Glutamatergic neuron (in vitro differentiated cells): ENCODE results near the gene GALNT2. TPM values are rescaled to one million over a fixed set of nuclear protein-coding genes. Genes with fewer than 3 reads are reported as not detected.

Experiments used
- DNase-seq: peaks from one replicate; pipeline ENCODE4 v3.0.0; 2022
- H3K27ac Mint-ChIP-seq: one replicate; pipeline ENCODE4 v1.8.0; 2020; ENCODE audit warnings: mild to moderate bottlenecking, mixed read lengths, inconsistent platforms; ENCODE audit not compliant: unreplicated experiment
- H3K27me3 Mint-ChIP-seq: one replicate; pipeline ENCODE4 v1.8.0; 2020; ENCODE audit warnings: mild to moderate bottlenecking, moderate library complexity, mixed read lengths, inconsistent platforms; ENCODE audit not compliant: unreplicated experiment
- H3K36me3 Mint-ChIP-seq: one replicate; pipeline ENCODE4 v1.8.0; 2020; ENCODE audit warnings: mild to moderate bottlenecking, mixed read lengths, inconsistent platforms; ENCODE audit not compliant: unreplicated experiment
- H3K4me1 Mint-ChIP-seq: one replicate; pipeline ENCODE4 v1.8.0; 2020; ENCODE audit warnings: mild to moderate bottlenecking, low read depth, mixed read lengths, inconsistent platforms; ENCODE audit not compliant: unreplicated experiment
- H3K4me3 Mint-ChIP-seq: one replicate; pipeline ENCODE4 v1.8.0; 2020; ENCODE audit warnings: mild to moderate bottlenecking, mixed read lengths, inconsistent platforms; ENCODE audit not compliant: unreplicated experiment
- H3K9me3 Mint-ChIP-seq: one replicate; pipeline ENCODE4 v1.8.0; 2020; ENCODE audit warnings: mild to moderate bottlenecking, moderate library complexity, mixed read lengths, inconsistent platforms; ENCODE audit not compliant: unreplicated experiment
- CTCF ChIP-seq: fragments of 200-600 bp; sonication (generic); IDR thresholded peaks from one replicate; pipeline ENCODE4 v1.5.0; 2021; ENCODE audit not compliant: partially characterized antibody, unreplicated experiment
- total RNA-seq: library from RNA; stranded (reverse); fragmentation: NEBNext Ultra II Directional; extraction: Animal tissue kit (Norgen Biotek cat#: 25700); gene quantifications from one replicate; pipeline ENCODE4 v1.2.1, GENCODE V29; 2021; ENCODE audit not compliant: unreplicated experiment

Gene GALNT2
- total RNA-seq, 1 donor from 2014 or later: 35.2 TPM

- peak overlapping the region; percentile 3 for H3K27ac Mint-ChIP-seq
- peaks cover 14% of the 10 kb centered on the region for H3K27me3 Mint-ChIP-seq
- H3K36me3 Mint-ChIP-seq: peaks cover 6% of the 10 kb centered on the region
- peaks cover 10% of the 10 kb centered on the region for H3K4me1 Mint-ChIP-seq
- no peak overlapping the region for H3K4me3 Mint-ChIP-seq
- H3K9me3 Mint-ChIP-seq: peaks cover 9% of the 10 kb centered on the region
- DNase-seq: no peak
- no peak for TF ChIP-seq CTCF
Measured at GRCh38 chr1:230087028-230087716, 20.1 kb downstream of the GALNT2 start.

GRCh38 chr1:230087717-230088105, 20.7 kb downstream of the GALNT2 start:
- Mint-ChIP-seq H3K4me1 (peaks cover 10% of the 10 kb centered on the region), H3K27me3 (peaks cover 15% of the 10 kb centered on the region), H3K27ac (no peak overlapping the region), H3K9me3 (peaks cover 7% of the 10 kb centered on the region), H3K4me3 (no peak overlapping the region), H3K36me3 (peaks cover 2% of the 10 kb centered on the region)
- DNase-seq: no peak
- TF ChIP-seq CTCF: no peak

GRCh38 chr1:230090194-230090711, 23.2 kb downstream of the GALNT2 start:
- Mint-ChIP-seq H3K4me3 (no peak overlapping the region), H3K27me3 (peaks cover 9% of the 10 kb centered on the region), H3K9me3 (no peaks in the 10 kb centered on the region), H3K4me1 (peaks cover 8% of the 10 kb centered on the region), H3K36me3 (no peaks in the 10 kb centered on the region), H3K27ac (no peak overlapping the region)
- no peak for TF ChIP-seq CTCF
- no peak for DNase-seq

- H3K4me3 Mint-ChIP-seq: no peak overlapping the region
Measured at GRCh38 chr1:230091473-230092231, 24.6 kb downstream of the GALNT2 start.

More at GRCh38 chr1:230091473-230092231, 24.6 kb downstream of the GALNT2 start:
- Mint-ChIP-seq H3K27ac (no peak overlapping the region), H3K9me3 (no peaks in the 10 kb centered on the region), H3K36me3 (no peaks in the 10 kb centered on the region), H3K27me3 (peaks cover 9% of the 10 kb centered on the region), H3K4me1 (peaks cover 11% of the 10 kb centered on the region)
- DNase-seq: no peak
- no peak for TF ChIP-seq CTCF
